ENCODE data around the gene OTUB2.

DNA sequence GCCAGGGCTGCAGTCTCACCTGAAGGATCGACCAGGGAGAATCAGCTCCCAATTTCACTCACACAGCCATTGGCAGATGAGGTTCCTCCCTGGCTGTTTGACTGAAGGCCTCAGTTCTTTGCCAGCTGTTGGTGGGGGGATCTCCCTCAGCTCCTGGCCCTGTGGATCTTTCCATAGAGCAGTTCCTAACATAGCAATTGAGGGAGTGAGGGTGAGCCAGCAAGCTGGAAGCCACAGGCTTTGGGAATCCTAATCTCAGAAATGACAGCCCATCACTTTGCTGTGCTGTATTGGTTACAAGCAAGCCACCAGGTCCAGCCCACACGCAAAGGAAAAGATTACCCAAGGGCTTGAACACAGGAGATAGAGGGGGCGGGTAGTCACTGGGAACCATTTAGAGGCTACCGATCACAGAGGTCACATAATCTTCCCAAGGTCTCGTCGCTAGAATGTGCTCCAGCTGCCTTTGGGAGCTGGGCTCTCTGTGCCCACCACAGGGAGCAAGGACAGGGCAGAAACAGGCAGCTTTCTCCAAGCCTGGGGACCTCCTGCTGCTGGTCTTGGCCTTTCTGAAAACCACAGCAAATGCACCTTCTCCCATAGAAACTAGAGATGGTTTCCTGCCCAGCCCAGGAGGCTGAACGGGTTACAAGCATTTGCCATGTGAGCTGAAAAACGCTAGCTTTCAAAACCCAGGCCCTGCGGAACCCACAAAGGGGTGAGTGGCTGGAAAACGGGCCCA lies 4.6 kb upstream of the OTUB2 start:
- TF ChIP-seq CTCF (IDR thresholded peaks at IDR 0.05): no peak
- no peak for TF ChIP-seq POLR2A (IDR thresholded peaks at IDR 0.05)

Measured in right lobe of liver (tissue), 4 donors.